ENCODE measurements around the gene RSAD2. TPM values are rescaled to one million over a fixed set of nuclear protein-coding genes. Genes with fewer than 3 reads are reported as not detected.
A peak's percentile ranks its signal among the peaks of the same experiment; 100 is the strongest.
"Not testable (repeated sequence)": the region's sequence is repeated elsewhere in the genome, so short reads cannot be mapped to it uniquely, and the experiment has no call there.

RSAD2 gene
- total RNA-seq, 1 experiment from 2014 or later = not detected

DNA sequence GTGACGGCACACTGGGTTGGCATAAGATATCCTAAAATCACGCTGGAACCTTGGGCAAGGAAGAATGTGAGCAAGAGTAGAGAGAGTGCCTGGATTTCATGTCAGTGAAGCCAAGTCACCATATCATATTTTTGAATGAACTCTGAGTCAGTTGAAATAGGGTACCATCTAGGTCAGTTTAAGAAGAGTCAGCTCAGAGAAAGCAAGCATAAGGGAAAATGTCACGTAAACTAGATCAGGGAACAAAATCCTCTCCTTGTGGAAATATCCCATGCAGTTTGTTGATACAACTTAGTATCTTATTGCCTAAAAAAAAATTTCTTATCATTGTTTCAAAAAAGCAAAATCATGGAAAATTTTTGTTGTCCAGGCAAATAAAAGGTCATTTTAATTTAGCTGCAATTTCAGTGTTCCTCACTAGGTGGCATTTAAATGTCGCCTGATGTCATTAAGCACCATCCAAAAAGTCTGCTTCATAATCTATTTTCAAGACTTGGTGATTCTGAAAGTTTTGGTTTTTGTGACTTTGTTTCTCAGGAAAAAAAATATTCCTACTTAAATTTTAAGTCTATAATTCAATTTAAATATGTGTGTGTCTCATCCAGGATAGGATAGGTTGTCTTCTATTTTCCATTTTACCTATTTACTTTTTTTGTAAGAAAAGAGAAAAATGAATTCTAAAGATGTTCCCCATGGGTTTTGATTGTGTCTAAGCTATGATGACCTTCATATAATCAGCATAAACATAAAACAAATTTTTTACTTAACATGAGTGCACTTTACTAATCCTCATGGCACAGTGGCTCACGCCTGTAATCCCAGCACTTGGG lies 19.6 kb downstream of the RSAD2 start:
- DNase-seq (ENCODE audit: low spot score) (no peak), ATAC-seq (no peak)
- ChIA-PET CTCF (interaction anchor here (0.7 to 2.0 kb wide), 24 partner anchors 9 to 172 kb away, joined by 3 to 17 read pairs (median 3); partner anchors contain the start of gene RNF144A), POLR2A (no interaction called here)
- H3K27me3 Mint-ChIP-seq (ENCODE audit: low read depth) = peaks cover 10% of the 10 kb centered on the region
- peaks cover 3% of the 10 kb centered on the region; the same call in 1 of the 2 replicates for H3K36me3 Mint-ChIP-seq
- no peaks in the 10 kb centered on the region for H3K4me1 Mint-ChIP-seq
- no peak overlapping the region for H3K4me3 Mint-ChIP-seq
- H3K9me3 Mint-ChIP-seq = peaks cover 28% of the 10 kb centered on the region
- TF ChIP-seq ETV6 (CRISPR knock-in tag; IDR thresholded peaks at IDR 0.05) = no peak
- TF ChIP-seq, protein P1, sequence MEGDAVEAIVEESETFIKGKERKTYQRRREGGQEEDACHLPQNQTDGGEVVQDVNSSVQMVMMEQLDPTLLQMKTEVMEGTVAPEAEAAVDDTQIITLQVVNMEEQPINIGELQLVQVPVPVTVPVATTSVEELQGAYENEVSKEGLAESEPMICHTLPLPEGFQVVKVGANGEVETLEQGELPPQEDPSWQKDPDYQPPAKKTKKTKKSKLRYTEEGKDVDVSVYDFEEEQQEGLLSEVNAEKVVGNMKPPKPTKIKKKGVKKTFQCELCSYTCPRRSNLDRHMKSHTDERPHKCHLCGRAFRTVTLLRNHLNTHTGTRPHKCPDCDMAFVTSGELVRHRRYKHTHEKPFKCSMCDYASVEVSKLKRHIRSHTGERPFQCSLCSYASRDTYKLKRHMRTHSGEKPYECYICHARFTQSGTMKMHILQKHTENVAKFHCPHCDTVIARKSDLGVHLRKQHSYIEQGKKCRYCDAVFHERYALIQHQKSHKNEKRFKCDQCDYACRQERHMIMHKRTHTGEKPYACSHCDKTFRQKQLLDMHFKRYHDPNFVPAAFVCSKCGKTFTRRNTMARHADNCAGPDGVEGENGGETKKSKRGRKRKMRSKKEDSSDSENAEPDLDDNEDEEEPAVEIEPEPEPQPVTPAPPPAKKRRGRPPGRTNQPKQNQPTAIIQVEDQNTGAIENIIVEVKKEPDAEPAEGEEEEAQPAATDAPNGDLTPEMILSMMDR (IDR thresholded peaks at IDR 0.05) = peak; percentile 37; the same call in 1 of the 2 replicates
- no peak overlapping the region for H3K27ac Mint-ChIP-seq

DNA sequence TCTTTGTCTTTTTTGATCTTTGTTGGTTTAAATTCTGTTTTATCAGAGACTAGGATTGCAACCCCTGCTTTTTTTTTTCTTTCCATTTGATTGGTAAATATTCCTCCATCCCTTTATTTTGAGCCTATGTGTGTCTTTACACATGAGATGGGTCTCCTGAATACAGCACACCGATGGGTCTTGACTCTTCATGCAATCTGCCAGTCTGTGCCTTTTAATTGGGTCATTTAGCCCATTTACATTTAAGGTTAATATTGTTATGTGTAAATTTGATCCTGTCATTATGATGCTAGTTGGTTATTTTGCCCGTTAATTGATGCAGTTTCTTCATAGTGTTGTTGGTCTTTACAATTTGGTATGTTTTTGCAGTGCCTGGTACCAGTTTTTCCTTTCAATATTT lies 25.0 kb downstream of the RSAD2 start:
- H3K27ac Mint-ChIP-seq; H3K36me3 Mint-ChIP-seq; H3K4me3 Mint-ChIP-seq; H3K4me1 Mint-ChIP-seq; POLR2A ChIA-PET; ATAC-seq; CTCF ChIA-PET; DNase-seq (ENCODE audit: low spot score): not testable (repeated sequence)
- Mint-ChIP-seq H3K27me3 (ENCODE audit: low read depth) (peaks cover 25% of the 10 kb centered on the region), H3K9me3 (peaks cover 54% of the 10 kb centered on the region)

DNA sequence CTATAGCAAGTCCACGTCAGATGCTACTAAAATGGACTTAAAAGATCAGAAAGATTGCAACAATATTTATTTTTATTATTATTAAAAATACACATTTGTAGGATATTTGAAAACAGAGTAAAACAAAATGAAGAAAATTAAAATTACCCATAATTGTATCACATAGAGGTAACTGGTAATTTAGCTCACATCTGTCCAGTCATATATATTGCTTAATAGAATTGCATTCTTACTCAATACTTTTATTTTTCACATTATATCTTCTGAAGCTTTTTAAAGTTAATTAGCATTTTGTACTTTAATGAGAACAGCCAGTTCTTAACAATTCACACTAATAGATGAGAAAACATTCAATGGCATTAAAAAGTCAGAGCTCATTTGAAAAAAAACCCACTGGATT lies 28.1 kb downstream of the RSAD2 start:
- ATAC-seq = no peak
- Mint-ChIP-seq H3K27me3 (ENCODE audit: low read depth) (peaks cover 20% of the 10 kb centered on the region), H3K4me1 (no peaks in the 10 kb centered on the region), H3K36me3 (peaks cover 3% of the 10 kb centered on the region; the same call in 1 of the 2 replicates), H3K9me3 (peaks cover 43% of the 10 kb centered on the region), H3K27ac (no peak overlapping the region), H3K4me3 (no peak overlapping the region)
- TF ChIP-seq, protein P2, sequence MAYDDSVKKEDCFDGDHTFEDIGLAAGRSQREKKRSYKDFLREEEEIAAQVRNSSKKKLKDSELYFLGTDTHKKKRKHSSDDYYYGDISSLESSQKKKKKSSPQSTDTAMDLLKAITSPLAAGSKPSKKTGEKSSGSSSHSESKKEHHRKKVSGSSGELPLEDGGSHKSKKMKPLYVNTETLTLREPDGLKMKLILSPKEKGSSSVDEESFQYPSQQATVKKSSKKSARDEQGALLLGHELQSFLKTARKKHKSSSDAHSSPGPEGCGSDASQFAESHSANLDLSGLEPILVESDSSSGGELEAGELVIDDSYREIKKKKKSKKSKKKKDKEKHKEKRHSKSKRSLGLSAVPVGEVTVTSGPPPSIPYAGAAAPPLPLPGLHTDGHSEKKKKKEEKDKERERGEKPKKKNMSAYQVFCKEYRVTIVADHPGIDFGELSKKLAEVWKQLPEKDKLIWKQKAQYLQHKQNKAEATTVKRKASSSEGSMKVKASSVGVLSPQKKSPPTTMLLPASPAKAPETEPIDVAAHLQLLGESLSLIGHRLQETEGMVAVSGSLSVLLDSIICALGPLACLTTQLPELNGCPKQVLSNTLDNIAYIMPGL (CRISPR knock-in tag; IDR thresholded peaks at IDR 0.05) = no peak
- TF ChIP-seq, protein P3, sequence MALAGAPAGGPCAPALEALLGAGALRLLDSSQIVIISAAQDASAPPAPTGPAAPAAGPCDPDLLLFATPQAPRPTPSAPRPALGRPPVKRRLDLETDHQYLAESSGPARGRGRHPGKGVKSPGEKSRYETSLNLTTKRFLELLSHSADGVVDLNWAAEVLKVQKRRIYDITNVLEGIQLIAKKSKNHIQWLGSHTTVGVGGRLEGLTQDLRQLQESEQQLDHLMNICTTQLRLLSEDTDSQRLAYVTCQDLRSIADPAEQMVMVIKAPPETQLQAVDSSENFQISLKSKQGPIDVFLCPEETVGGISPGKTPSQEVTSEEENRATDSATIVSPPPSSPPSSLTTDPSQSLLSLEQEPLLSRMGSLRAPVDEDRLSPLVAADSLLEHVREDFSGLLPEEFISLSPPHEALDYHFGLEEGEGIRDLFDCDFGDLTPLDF (CRISPR knock-in tag; IDR thresholded peaks at IDR 0.05) = no peak
- no peak for TF ChIP-seq PRRX2 (CRISPR knock-in tag; IDR thresholded peaks at IDR 0.05)
- no peak for TF ChIP-seq SP1 (CRISPR knock-in tag; conservative IDR thresholded peaks at IDR 0.05)
- TF ChIP-seq SOX15 (CRISPR knock-in tag; IDR thresholded peaks at IDR 0.05) = no peak
- TF ChIP-seq CREM (CRISPR knock-in tag; IDR thresholded peaks at IDR 0.05) = no peak
- TF ChIP-seq RORB (CRISPR knock-in tag; IDR thresholded peaks at IDR 0.05) = no peak
- no peak for TF ChIP-seq SMAD4 (CRISPR knock-in tag; IDR thresholded peaks at IDR 0.05)
- TF ChIP-seq E2F5 (CRISPR knock-in tag; IDR thresholded peaks at IDR 0.05) = no peak
- no peak for TF ChIP-seq RELA (CRISPR knock-in tag; IDR thresholded peaks at IDR 0.05; ENCODE audit: borderline replicate concordance)
- TF ChIP-seq SMAD3 (CRISPR knock-in tag; IDR thresholded peaks at IDR 0.05; ENCODE audit: borderline replicate concordance) = no peak
- no peak for TF ChIP-seq CDX4 (CRISPR knock-in tag; IDR thresholded peaks at IDR 0.05; ENCODE audit: borderline replicate concordance)
- no peak for DNase-seq (ENCODE audit: low spot score)
- CTCF ChIA-PET = interaction anchor here (0.6 to 1.2 kb wide), 2 partner anchors 9 to 13 kb away, joined by 3 read pairs; no protein-coding TSS in a partner anchor
- POLR2A ChIA-PET = no interaction called here

Measured in WTC11 (cell line).